EH (cell line): ENCODE measurements around the gene SLC49A3.
A peak's percentile ranks its signal among the peaks of the same experiment; 100 is the strongest.
"Not testable (repeated sequence)": the region's sequence is repeated elsewhere in the genome, so short reads cannot be mapped to it uniquely, and the experiment has no call there.

ENCODE experiments used
- DNase-seq: peaks from one replicate; pipeline ENCODE4 v3.0.0-alpha.2; 2015; ENCODE audit warnings: low read depth

SLC49A3 gene

DNA sequence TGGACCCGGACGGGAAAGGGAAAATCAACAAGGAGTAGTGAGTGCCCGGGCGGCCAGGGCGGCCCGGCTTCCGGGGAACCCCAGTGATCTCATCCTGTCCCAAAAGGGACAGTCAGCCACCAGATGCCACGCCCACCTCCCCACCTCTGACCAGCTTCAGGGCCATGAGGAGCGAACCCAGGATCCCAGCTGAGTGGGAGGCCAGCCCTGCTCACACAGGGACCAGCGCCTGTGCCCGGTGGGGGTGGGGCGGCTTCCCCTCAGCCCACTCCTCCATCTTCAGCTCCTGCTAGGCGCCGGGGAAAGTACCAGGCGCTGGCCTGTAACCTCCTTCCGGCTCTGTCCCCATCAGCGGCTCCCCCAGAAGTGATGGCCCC lies 8.4 kb downstream of the SLC49A3 start:
- DNase-seq, result peak; percentile 50

GRCh38 chr4:680091-680490 lies 8.9 kb downstream of the SLC49A3 start:
- no peak for DNase-seq

GRCh38 chr4:679629-680028 lies 9.3 kb downstream of the SLC49A3 start:
- no peak for DNase-seq

GRCh38 chr4:679104-679481 lies 9.9 kb downstream of the SLC49A3 start:
- no peak for DNase-seq

DNA sequence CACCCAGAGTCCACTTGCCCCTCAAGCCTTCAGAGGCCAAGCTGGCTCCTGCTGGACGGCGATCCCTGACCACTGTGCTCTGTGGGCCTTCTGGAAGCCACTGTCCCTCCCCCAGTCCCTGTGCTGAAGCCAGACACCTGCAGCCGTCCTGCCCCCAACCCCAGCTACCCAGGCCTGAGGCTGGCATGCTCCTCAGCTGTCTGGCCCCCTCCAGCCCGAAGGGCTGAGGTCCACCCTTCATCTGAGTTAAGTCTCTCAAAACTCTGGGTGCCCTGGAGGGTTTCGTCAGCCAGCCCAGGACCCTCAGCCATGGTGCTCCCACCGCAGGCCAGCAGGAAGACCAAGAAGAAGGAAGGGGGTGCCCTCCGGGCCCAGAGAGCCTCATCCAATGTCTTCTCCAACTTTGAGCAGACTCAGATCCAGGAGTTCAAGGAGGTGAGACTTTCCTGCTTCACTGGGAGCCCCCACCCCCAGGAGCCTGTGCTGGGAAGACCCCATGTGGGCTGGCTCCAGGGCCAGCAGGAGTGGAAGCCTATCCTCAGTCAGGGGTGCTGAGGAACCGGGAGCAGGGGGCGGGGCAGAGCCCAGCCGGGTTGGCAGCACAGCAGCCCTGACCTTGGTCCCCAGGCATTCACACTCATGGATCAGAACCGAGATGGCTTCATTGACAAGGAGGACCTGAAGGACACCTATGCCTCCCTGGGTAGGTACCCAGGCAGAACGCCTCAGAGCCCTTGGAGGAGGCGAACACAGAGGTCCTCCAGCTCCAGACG lies 10.4 kb downstream of the SLC49A3 start:
- DNase-seq, result no peak

GRCh38 chr4:677431-678293 lies 11.3 kb downstream of the SLC49A3 start:
- no peak for DNase-seq

GRCh38 chr4:676871-677235 lies 12.1 kb downstream of the SLC49A3 start:
- no peak for DNase-seq

DNA sequence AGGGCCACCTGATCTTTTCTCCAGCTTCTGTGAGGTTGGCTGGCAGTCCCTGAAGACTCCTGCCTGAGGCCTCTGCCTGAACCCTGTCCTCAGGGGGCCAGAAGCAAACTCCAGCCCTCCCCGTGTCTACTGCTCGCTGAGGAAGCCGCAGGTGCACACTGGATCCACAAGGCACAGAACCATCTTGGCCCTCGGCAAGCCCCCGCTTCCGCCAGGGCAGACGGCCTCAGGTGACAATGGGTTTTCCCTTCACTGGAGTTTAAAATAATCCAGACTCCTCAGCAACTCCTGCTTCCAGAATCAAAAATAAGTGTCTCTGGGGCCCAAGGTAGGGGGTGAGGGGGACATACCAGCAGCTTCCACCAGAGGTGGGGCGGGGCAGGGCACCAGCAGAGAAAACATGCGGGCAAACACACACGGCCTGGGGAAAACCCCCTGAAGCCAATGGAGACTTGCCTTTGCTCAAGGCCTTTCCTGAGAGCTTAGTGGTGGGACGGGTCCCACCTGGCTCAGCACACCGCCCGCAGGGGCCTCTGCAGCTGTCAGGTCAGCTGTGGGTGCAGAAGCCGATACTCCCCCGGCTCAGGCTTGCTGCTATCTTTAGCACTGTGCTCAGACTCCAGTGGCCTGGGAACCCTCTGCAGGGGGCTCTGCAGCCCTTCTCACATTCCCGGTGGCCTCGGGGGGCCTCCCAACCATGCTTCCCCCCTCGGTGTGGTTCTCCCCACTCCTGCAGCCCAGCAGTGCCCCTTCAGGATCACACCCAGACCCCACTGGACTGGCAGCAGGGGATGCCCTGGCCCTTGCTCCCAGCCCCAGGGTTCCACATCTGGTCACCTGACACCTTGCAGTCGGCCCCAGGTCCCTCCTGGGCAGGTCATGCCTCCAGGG lies 12.7 kb downstream of the SLC49A3 start:
- no peak for DNase-seq

DNA sequence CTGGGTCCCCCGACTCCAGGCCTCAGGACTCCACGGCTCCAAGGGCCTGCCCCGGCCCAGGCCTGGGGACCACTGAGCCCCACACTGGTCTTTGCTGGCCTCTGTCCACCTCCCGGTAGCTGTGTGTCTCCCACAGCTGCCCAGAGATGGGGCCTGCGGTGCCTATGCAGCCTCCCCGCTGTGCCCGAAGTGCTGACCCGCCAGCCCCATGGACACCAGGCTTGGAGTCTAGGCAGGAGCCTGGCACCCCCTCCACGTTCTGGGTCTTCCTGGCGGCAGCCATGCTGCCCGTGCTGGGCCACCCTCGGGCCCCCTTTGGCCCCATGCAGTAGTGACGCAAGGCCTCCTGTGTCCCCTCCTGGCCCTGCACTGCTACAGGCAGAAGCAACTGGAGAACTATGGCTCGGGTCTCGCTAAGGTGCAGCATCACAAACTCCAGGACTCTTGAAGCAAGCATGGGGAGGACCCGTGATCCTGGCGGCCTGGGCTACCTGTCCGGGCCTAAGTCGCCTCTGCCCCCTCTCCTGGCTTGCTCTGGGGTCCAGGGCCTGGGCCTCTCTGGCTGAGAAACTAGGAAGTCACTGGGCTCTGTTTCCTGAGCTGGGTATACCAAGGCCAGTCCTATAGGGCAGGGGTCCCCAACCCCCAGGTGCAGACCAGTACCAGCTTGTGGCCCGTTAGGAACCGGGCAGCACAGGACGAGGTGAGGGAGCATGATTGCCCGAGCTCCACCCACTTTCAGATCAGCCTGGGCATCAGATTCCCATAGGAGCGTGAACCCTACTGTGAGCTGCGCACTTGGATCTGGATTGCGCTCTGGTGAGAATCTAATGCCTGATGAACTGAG lies 13.7 kb downstream of the SLC49A3 start:
- no peak for DNase-seq

DNA sequence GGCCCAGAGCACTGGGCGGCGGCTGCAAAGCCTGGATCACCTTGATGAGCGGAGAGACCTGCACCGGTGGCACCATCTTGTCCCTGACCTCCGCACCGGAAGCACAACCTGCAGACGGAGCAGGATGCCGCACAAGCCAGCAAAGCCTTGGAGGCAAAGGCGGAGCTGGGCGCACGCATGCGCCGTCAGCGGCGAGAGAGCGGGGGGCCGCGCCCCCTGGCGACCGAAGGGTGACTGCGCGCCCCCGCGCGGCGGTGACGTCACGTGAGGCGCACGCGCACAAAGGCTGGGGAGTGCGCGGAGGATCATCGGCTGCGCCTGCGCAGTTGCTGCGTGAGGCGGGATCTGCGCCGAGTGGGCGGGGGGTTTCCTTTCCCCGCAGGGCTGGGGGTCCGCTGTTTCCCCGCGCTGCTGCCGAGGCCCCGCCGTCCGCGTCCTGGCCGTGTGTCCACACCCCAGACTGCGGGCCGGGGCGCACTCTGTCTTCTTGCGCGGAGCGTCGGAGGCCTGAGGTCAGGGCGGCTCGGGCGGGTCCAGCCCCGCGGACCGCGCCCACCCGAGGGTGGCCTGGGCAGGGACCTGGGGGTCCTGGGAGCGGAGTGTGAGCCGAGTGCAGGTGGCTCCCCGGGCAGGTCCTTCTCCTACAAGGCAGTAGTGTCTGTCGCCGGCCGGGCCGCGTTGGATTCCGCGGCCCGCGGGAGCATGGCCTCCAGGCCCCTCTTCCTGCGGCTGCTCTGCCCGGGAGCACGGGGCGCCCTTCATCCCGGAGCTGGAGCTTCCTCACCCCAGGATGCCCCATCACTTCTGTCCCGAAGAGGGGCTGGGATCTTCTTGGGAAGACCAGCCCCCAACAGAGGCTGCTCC lies 14.5 kb downstream of the SLC49A3 start, which contains the start of the genes ATP5ME and MYL5:
Gene ATP5ME, minus strand, starts transcription at position 105 of the 864 bp plus-strand sequence. Its CDS starts 29 bp downstream, at position 76.
Gene MYL5, plus strand, starts transcription at position 371 of the 864 bp plus-strand sequence. CDS start 3,485 bp downstream, outside the sequence.
- peak; percentile 95 for DNase-seq

GRCh38 chr4:673349-674091 lies 15.4 kb downstream of the SLC49A3 start:
- peak; percentile 38 for DNase-seq

- no peak for DNase-seq
Observed at GRCh38 chr4:671769-672168, 17.2 kb downstream of the SLC49A3 start.

DNA sequence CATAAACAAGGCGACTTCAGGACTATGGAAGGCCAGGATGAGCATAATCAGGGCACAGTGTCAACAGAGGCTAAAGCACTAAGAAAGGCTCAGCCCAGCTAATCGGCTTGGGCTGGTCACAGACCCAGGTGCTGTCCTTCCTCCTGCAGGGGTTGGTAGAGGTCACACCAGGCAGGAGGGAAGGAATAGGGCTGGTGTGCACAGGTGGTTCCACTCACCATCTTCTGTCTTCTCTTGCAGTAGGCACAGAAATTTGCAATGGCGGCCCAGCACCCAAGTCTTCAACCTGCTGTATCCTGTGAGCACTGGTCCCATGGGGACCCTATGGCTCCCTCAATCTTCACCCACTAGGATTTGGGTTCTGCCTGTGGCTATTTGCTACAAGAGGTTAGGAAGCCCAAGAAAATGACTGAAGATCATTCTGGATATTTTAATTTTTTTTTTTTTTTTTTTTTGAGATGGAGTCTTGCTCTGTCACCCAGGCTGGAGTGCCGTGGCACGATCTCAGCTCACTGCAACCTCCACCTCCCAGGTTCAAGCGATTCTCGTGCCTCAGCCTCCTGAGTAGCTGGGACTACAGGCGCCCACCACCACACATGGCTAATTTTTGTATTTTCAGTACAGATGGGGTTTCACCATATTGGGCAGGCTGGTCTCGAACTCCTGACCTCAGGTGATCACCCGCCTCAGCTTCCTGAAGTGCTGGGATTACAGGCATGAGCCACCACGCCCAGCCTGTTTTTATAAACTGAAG lies 19.0 kb downstream of the SLC49A3 start:
- not testable (repeated sequence) for DNase-seq

DNA sequence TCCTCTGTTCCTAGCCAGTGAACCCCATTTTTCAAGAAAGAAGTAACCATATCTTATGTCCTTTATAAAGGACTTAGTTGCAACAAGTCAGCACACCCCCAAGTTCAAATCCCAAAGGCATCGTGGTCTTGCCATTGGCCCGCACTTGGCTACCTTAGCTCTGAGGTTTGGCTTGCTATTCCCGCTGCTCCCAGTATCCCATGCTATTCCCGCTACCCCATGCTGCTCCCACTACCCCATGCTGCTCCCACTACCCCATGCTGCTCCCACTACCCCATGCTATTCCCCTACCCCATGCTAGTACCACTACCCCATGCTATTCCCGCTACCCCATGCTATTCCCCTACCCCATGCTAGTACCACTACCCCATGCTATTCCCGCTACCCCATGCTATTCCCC lies 20.7 kb downstream of the SLC49A3 start:
- not testable (repeated sequence) for DNase-seq

DNA sequence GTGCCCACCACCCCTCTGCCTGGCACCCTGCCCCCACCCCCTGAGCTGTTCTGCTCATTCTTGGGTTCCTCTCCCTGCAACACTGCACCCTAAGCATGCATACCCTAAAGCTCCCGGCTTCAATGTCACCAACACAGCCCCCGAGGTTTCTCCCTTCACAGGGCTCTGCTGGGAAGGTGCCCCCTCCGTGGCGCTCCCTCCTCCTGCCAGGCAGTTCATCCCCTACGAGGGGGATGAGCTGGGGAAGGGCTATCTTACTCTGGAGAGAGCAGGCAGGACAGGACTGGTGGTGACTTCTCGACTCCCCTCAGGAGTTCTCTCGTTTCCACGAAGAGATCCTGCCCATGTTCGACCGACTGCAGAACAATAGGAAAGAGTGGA lies 21.4 kb downstream of the SLC49A3 start:
- DNase-seq, result no peak

GRCh38 chr4:666822-667544 lies 22.0 kb downstream of the SLC49A3 start:
- DNase-seq, result no peak

DNA sequence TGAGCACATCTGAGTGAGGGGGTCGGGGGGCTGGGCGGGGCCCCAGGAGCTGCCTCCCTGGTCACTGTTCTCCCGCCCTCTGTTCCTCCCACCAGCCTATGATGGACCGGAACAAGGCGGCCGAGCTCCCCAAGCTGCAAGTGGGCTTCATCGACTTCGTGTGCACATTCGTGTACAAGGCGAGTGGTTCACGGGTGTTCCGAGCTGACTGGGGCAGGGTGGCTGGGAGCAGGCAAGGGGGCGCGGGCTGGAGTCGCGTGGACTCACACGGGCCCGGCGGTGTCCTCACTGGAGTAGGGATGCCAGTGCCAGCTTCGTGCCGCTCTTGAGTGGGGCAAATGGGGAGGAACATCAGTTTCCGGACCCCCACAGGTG lies 22.5 kb downstream of the SLC49A3 start:
- no peak for DNase-seq
